ENCODE measurements around the gene HIC1.

Gene HIC1

GRCh38 chr17:2106308-2106955, 51.5 kb downstream of the HIC1 start:
- DNase-seq, result no peak

DNA sequence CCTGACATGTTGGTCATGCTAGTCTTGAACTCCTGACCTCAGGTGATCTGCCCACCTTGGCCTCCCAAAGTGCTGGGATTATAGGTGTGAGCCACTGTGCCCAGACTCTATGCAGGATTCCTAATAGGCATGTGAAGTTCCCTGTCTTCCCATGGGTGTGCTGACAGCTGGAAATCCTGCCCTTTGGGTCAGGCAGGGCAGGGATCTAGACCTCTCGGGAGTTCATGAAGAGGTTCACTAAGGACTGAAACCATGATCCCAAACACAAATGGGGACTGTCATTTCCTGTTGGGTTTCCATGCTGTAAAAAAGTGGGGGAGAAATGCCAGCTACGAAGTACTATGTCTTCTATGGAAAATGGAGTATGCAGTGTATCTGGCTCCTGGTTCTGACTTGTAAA, 52.1 kb downstream of the HIC1 start:
- no peak for DNase-seq

- no peak for DNase-seq
Measured at GRCh38 chr17:2107506-2107905, 52.6 kb downstream of the HIC1 start.

DNA sequence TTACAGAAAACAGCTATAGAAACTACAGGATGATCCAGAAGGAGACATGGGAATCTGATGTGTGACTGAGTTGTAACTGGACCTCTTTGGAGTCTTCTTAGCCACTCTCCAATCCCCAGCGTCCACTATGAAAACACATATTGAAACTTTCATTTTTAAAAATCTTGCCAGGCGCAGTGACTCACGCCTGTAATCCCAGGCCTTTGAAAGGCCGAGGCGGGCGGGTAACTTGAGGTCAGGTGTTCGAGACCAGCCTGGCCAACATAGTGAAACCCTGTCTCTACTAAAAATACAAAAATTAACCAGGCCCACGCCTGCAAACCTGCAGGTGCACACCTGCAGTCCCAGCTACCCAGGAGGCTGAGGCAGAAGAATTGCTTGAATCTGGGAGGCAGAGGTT, 53.3 kb downstream of the HIC1 start:
- DNase-seq, result no peak

DNA sequence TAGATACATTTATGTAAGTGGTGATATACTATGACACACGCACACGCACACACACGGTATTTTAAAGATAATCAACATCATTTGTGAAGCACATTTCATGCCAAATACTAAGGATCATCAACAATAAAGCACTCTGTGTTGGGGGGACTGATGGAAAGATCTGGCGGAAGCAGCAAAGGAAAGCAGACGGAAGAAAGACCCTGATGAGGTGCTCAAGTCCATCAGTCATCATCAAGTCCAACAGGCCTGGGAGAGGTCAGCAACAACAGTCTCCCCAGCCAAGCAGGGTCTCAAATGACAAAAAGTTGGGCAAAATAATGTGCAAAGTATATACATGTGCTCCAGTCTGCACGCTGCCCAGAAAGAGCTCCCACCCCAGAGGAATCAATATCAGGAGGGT, 55.5 kb downstream of the HIC1 start:
- no peak for DNase-seq

- no peak for DNase-seq
Measured at GRCh38 chr17:2111691-2112090, 56.8 kb downstream of the HIC1 start.
